HG03159 (cell line): ENCODE data around the gene PGM5.
A peak's percentile ranks its signal among the peaks of the same experiment; 100 is the strongest.
"Not testable (repeated sequence)": the region's sequence is repeated elsewhere in the genome, so short reads cannot be mapped to it uniquely, and the experiment has no call there.

Experiments used
- ATAC-seq: cut with Tn5 transposase; IDR thresholded peaks from one replicate; pipeline ENCODE4 v1.9.1; 2021; ENCODE audit warnings: mild to moderate bottlenecking, moderate library complexity; ENCODE audit not compliant: unreplicated experiment

PGM5 gene

GRCh38 chr9:68375789-68376188 lies 19.4 kb downstream of the PGM5 start:
- ATAC-seq: not testable (repeated sequence)

- ATAC-seq: peak; percentile 88
Measured at GRCh38 chr9:68377723-68378122, 21.3 kb downstream of the PGM5 start.

- peak; percentile 46 for ATAC-seq
Measured at GRCh38 chr9:68383894-68384293, 27.5 kb downstream of the PGM5 start.

- ATAC-seq: not testable (repeated sequence)
Measured at GRCh38 chr9:68389558-68389957, 33.1 kb downstream of the PGM5 start.

GRCh38 chr9:68390737-68391136 lies 34.3 kb downstream of the PGM5 start:
- ATAC-seq: not testable (repeated sequence)

- not testable (repeated sequence) for ATAC-seq
Measured at GRCh38 chr9:68396411-68397094, 40.1 kb downstream of the PGM5 start.

- ATAC-seq: not testable (repeated sequence)
Measured at GRCh38 chr9:68397095-68397423, 40.6 kb downstream of the PGM5 start.

- ATAC-seq: not testable (repeated sequence)
Measured at GRCh38 chr9:68397796-68398195, 41.4 kb downstream of the PGM5 start.

- not testable (repeated sequence) for ATAC-seq
Measured at GRCh38 chr9:68398324-68398723, 41.9 kb downstream of the PGM5 start.

- ATAC-seq: not testable (repeated sequence)
Measured at GRCh38 chr9:68404421-68405185, 48.2 kb downstream of the PGM5 start.

- not testable (repeated sequence) for ATAC-seq
Measured at GRCh38 chr9:68411865-68412264, 55.5 kb downstream of the PGM5 start.

GRCh38 chr9:68412754-68413153 lies 56.3 kb downstream of the PGM5 start:
- ATAC-seq: not testable (repeated sequence)

- not testable (repeated sequence) for ATAC-seq
Measured at GRCh38 chr9:68415065-68415464, 58.7 kb downstream of the PGM5 start.

GRCh38 chr9:68416936-68417564 lies 60.6 kb downstream of the PGM5 start:
- ATAC-seq: no peak

GRCh38 chr9:68417762-68418161 lies 61.4 kb downstream of the PGM5 start:
- ATAC-seq: no peak

- ATAC-seq: no peak
Measured at GRCh38 chr9:68418259-68418845, 61.9 kb downstream of the PGM5 start.

GRCh38 chr9:68419901-68420300 lies 63.5 kb downstream of the PGM5 start:
- ATAC-seq: no peak

GRCh38 chr9:68426755-68427154 lies 70.3 kb downstream of the PGM5 start:
- ATAC-seq: no peak

- no peak for ATAC-seq
Measured at GRCh38 chr9:68427216-68427977, 71.0 kb downstream of the PGM5 start.

GRCh38 chr9:68428481-68428880 lies 72.1 kb downstream of the PGM5 start:
- no peak for ATAC-seq

GRCh38 chr9:68429631-68430030 lies 73.2 kb downstream of the PGM5 start:
- no peak for ATAC-seq
